HG03159 (cell line): Measurements from ENCODE around the gene C12orf76.

ENCODE experiments used
- ATAC-seq: cut with Tn5 transposase; IDR thresholded peaks from one replicate; pipeline ENCODE4 v1.9.1; 2021; ENCODE audit warnings: mild to moderate bottlenecking, moderate library complexity; ENCODE audit not compliant: unreplicated experiment

Gene C12orf76

DNA sequence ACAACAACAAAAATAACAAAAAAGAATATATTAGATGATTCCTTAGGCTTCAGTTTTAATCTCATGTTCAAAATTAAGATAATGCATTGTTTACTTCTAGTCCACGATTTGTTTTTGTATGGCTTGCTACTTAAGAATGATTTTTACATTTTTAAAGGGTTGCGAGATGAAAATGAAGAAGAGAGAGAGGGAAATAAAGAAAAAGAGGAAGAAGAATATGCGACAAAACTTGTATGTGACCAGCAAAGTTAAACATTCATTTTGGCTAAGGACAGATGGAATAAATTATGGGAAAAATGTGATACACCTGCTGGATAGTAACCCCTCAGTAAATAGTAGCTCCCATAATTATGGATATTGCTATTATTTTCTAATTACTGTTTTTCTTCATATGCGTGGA, 50.9 kb downstream of the C12orf76 start:
- ATAC-seq: no peak

DNA sequence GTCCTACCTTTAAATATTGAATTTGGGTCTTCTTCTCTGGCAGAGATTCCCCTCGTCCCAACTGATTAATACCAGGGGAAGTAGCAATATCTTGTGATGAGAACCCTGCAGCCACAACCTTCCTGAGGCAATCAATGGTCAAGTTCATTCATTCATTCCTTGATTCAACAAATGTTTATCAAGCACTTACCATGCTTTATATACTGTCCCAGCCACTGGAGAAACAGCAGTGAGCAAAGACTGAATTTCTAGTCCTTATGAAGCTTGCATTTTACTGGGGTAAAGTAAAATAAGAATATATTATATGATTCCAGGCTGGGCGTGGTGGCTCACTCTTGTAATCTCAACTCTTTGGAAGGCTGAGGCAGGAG, 51.9 kb downstream of the C12orf76 start:
- no peak for ATAC-seq

DNA sequence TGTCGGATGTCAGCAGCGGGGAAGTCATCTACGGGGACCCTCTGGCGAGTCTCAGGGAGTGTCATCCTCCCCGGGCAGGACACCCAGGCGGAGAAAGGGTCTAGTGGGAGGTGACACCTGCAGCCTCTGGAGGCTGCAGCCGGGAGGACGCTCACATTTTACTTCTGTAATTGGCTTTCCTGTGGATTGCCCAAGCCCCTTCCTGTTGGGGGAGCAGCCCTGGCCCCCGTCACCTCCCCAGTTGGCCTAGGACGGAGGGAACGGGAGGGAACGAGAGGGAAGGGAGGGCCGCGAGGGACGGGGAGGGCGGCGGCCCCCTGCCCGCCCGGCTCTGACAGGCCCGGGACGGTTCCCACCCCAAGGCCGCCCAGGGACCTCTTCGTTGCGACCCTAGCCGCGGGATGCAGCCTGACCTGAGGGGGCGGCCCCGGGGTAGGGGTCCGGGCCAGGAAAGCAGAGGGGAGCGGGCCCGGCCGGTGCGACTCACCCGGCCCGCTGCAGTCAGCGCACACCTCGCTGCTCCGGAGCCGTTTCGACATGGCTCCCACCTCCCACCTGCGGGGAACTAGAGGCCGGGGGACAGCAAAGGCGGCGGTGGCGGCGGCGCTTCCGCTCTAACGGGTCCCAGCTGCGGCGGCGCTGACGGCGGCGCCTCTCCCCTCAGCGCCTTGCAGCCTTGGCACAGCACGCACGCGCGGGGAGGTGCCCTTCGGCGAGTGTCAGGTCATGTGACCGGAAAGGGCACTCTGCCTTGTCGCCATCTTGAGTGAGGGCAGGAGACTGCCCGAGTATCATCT, 52.4 kb downstream of the C12orf76 start, which contains the start of gene GIT2:
TSS of gene GIT2 (minus strand) at position 683 of the 797 bp plus-strand sequence. CDS start at position 539, 144 bp downstream.
- peak; percentile 66 for ATAC-seq

DNA sequence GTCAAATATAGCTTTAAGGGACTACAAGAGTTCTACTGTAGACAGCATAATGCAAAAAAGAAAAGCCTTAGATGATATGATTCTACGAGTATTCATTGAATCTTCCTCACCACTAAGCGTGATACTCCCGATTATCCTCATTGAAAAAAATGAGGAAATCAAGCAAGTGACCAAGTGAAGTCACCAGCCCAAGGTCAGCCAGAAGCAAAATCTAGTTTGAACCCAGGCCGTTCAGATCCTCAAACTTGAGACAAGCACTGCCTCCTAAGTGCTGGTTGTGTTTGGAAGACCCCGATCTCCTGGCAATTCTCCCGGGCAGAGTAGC, 53.0 kb downstream of the C12orf76 start:
- ATAC-seq: no peak

DNA sequence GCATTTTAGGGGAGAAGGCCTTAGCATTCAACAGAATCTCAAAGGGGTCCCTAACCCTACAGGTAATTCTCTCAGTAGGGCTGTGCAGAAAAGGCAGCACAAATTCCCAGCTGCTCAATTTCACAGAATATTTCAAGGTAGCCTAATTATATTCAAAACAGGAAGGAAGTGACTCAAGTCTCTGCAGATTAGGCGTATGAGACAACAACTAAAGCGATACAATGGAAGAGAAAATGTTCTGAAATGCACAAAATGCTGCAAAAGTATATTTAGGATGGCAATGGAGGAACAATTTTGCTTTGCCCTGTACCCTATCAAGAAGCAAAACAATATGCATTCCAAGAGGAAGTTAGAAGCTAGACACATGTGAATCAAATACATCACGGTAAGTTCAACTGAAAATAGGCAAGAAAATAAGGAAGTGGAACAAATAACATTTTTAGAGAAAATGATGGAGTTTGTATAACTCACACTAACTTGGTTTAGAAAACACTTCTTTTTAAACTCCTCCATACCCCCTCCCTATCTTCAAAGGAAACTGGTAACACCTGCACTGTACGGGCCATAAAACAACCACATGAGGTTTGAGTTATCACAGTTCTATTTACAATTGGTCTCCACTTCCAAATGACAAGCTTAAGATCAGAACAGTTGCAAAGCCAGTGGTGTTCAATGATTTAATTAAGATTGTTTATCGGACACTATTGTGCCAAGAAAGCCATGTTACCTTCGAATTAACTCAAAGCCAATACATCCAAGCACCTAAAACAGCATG, 53.7 kb downstream of the C12orf76 start:
- ATAC-seq: no peak

DNA sequence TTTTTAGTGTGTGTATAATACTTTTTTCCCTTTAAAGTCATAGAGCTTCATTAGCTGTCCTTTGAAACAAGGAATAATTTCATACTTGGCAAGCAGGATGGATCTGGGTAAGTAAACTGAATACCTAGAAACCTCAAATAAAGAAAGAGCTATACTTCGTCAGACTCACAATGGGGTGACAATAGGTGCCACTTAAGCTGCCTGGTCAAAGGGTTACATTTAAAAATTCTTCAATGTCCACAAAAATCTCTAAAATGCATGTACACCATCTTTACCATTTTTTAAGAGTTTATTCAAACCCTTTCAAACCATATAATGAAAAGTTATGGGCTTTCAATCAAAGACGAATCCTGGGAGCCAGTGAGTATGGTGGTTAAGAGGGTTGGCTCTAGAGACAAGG, 55.2 kb downstream of the C12orf76 start:
- ATAC-seq: no peak

DNA sequence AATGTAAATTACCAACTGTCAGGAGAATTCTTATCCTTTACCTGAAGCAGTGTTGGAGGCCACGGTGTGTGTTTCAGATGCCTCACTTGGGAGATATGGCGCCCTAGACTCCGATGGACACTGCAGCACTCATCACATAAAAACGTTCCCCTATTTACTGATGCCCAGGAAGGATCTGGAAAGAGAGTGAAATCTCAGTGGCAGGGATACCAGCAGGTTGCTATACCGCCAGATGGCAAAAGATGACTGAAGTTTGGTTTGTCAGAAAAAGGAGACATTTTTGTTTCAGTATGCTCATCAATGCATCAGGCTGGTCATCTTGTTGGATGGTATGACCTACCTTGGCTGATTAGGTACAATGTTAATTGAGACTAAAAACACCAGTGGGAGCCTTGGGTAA, 56.7 kb downstream of the C12orf76 start:
- no peak for ATAC-seq
